ENCODE measurements around the gene LRRC42.

The LRRC42 gene

GRCh38 chr1:54006508-54006907, 60.4 kb downstream of the LRRC42 start:
- Histone ChIP-seq H3K9ac (ENCODE audit: low read length) (no peak overlapping the region), H4K8ac (ENCODE audit: low read depth, low read length) (no peak overlapping the region), H3K27ac (ENCODE audit: low read depth, low read length) (no peak overlapping the region), H3K4me3 (ENCODE audit: low read depth, low read length) (no peak overlapping the region), H4K91ac (ENCODE audit: low read depth, low read length) (no peak overlapping the region), H3K18ac (ENCODE audit: low read length) (no peak overlapping the region), H3K14ac (ENCODE audit: low read length) (no peak overlapping the region), H2BK120ac (ENCODE audit: insufficient read depth, low read length, poor library complexity) (no peak overlapping the region), H3K79me1 (ENCODE audit: low read length) (no peaks in the 10 kb centered on the region), H3K4me2 (ENCODE audit: low read length) (no peak overlapping the region), H3K4ac (ENCODE audit: low read depth, low read length) (no peak overlapping the region), H2AK5ac (ENCODE audit: low read length) (no peak overlapping the region), H2AFZ (ENCODE audit: insufficient read depth, low read length, poor library complexity) (no peak overlapping the region), H2BK5ac (ENCODE audit: low read depth, low read length, poor library complexity) (no peak overlapping the region), H3K9me3 (ENCODE audit: insufficient read depth, low read depth, low read length) (peaks cover 4% of the 10 kb centered on the region), H2BK12ac (ENCODE audit: low read length) (no peak overlapping the region), H3K23ac (ENCODE audit: low read length) (no peak overlapping the region), H4K12ac (ENCODE audit: low read depth, low read length) (no peak overlapping the region), H3K36me3 (ENCODE audit: control insufficient read depth in 1 of 2, insufficient read depth in 2 of 2, low read length in 2 of 2) (no peaks in the 10 kb centered on the region), H3K27me3 (ENCODE audit: insufficient read depth, low read length) (no peaks in the 10 kb centered on the region), H3K4me1 (ENCODE audit: control insufficient read depth in 1 of 2, insufficient read depth in 2 of 2, low read length in 2 of 2) (peaks cover 0 to 3% of the 10 kb centered on the region in 2 experiments), H3K79me2 (ENCODE audit: control insufficient read depth, insufficient read depth, low read length, poor library complexity) (no peaks in the 10 kb centered on the region)
- WGBS (ENCODE audit: extremely low coverage, insufficient coverage, insufficient read length): no CpG with 5 or more reads among the region's 4 CpGs
- DNase-seq: no peak

GRCh38 chr1:54007613-54008012, 61.5 kb downstream of the LRRC42 start:
- H3K18ac ChIP-seq (ENCODE audit: low read length): no peak overlapping the region
- no peak overlapping the region for H2BK120ac ChIP-seq (ENCODE audit: insufficient read depth, low read length, poor library complexity)
- no CpG with 5 or more reads among the region's 4 CpGs for WGBS (ENCODE audit: extremely low coverage, insufficient coverage, insufficient read length)

DNA sequence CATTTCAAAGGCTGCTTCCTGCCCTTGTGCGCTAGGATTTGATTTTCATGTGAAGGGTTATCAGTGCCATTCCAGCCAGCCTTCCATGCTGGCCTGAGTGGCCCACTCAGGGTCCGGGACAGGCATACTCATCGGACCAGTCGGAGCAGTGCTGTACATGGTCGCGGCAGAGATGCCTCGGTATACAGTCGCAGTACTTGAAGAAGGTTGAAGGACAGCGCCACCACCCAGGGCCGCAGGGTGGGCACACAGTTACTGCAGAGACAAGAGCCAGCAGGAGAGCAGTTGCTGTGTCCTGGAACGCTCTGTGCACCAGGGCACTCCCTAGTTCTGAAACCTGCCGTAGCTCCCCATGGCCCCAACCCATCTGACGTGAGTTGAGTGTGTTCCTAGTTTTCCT, 62.7 kb downstream of the LRRC42 start:
- H2BK5ac ChIP-seq (ENCODE audit: low read depth, low read length, poor library complexity): no peak overlapping the region
- no peak overlapping the region for H4K12ac ChIP-seq (ENCODE audit: low read depth, low read length)
- no peaks in the 10 kb centered on the region for H3K79me2 ChIP-seq (ENCODE audit: control insufficient read depth, insufficient read depth, low read length, poor library complexity)
- no peak overlapping the region for H2AK5ac ChIP-seq (ENCODE audit: low read length)
- DNase-seq: peak in 1 of 2 donors; percentile 26
- H3K9me3 ChIP-seq (ENCODE audit: insufficient read depth, low read depth, low read length): peaks cover 4% of the 10 kb centered on the region
- no CpG with 5 or more reads among the region's 13 CpGs for whole genome bisulfite sequencing (ENCODE audit: extremely low coverage, insufficient coverage, insufficient read length)
- no peak overlapping the region for H2BK120ac ChIP-seq (ENCODE audit: insufficient read depth, low read length, poor library complexity)
- no peak overlapping the region for H3K18ac ChIP-seq (ENCODE audit: low read length)
- H2BK12ac ChIP-seq (ENCODE audit: low read length): no peak overlapping the region
- H3K9ac ChIP-seq (ENCODE audit: low read length): no peak overlapping the region
- no peaks in the 10 kb centered on the region for H3K79me1 ChIP-seq (ENCODE audit: low read length)
- H3K4me2 ChIP-seq (ENCODE audit: low read length): no peak overlapping the region
- no peak overlapping the region for H3K4ac ChIP-seq (ENCODE audit: low read depth, low read length)
- H4K91ac ChIP-seq (ENCODE audit: low read depth, low read length): no peak overlapping the region
- H3K4me1 ChIP-seq (ENCODE audit: control insufficient read depth in 1 of 2, insufficient read depth in 2 of 2, low read length in 2 of 2): peaks cover 0 to 3% of the 10 kb centered on the region in 2 experiments
- no peak overlapping the region for H3K23ac ChIP-seq (ENCODE audit: low read length)
- no peak overlapping the region for H2AFZ ChIP-seq (ENCODE audit: insufficient read depth, low read length, poor library complexity)
- no peak overlapping the region for H3K4me3 ChIP-seq (ENCODE audit: low read depth, low read length)
- no peak overlapping the region for H4K8ac ChIP-seq (ENCODE audit: low read depth, low read length)
- H3K14ac ChIP-seq (ENCODE audit: low read length): no peak overlapping the region
- no peak overlapping the region for H3K27ac ChIP-seq (ENCODE audit: low read depth, low read length)
- no peaks in the 10 kb centered on the region for H3K36me3 ChIP-seq (ENCODE audit: control insufficient read depth in 1 of 2, insufficient read depth in 2 of 2, low read length in 2 of 2)
- no peaks in the 10 kb centered on the region for H3K27me3 ChIP-seq (ENCODE audit: insufficient read depth, low read length)

More at GRCh38 chr1:54007613-54008012, 61.5 kb downstream of the LRRC42 start:
- H2AK5ac ChIP-seq (ENCODE audit: low read length): no peak overlapping the region
- H2AFZ ChIP-seq (ENCODE audit: insufficient read depth, low read length, poor library complexity): no peak overlapping the region
- no peak overlapping the region for H2BK12ac ChIP-seq (ENCODE audit: low read length)
- no peak overlapping the region for H3K23ac ChIP-seq (ENCODE audit: low read length)
- no peak overlapping the region for H3K4ac ChIP-seq (ENCODE audit: low read depth, low read length)
- H3K79me2 ChIP-seq (ENCODE audit: control insufficient read depth, insufficient read depth, low read length, poor library complexity): no peaks in the 10 kb centered on the region
- peaks cover 4% of the 10 kb centered on the region for H3K9me3 ChIP-seq (ENCODE audit: insufficient read depth, low read depth, low read length)
- H3K27ac ChIP-seq (ENCODE audit: low read depth, low read length): no peak overlapping the region
- H2BK5ac ChIP-seq (ENCODE audit: low read depth, low read length, poor library complexity): no peak overlapping the region
- no peak overlapping the region for H3K4me2 ChIP-seq (ENCODE audit: low read length)
- no peak overlapping the region for H3K9ac ChIP-seq (ENCODE audit: low read length)
- H4K8ac ChIP-seq (ENCODE audit: low read depth, low read length): no peak overlapping the region
- H4K91ac ChIP-seq (ENCODE audit: low read depth, low read length): no peak overlapping the region
- peaks cover 0 to 3% of the 10 kb centered on the region in 2 experiments for H3K4me1 ChIP-seq (ENCODE audit: control insufficient read depth in 1 of 2, insufficient read depth in 2 of 2, low read length in 2 of 2)
- no peak overlapping the region for H4K12ac ChIP-seq (ENCODE audit: low read depth, low read length)
- H3K4me3 ChIP-seq (ENCODE audit: low read depth, low read length): no peak overlapping the region
- no peaks in the 10 kb centered on the region for H3K36me3 ChIP-seq (ENCODE audit: control insufficient read depth in 1 of 2, insufficient read depth in 2 of 2, low read length in 2 of 2)
- no peak overlapping the region for H3K14ac ChIP-seq (ENCODE audit: low read length)
- no peak for DNase-seq
- no peaks in the 10 kb centered on the region for H3K27me3 ChIP-seq (ENCODE audit: insufficient read depth, low read length)
- no peaks in the 10 kb centered on the region for H3K79me1 ChIP-seq (ENCODE audit: low read length)

DNA sequence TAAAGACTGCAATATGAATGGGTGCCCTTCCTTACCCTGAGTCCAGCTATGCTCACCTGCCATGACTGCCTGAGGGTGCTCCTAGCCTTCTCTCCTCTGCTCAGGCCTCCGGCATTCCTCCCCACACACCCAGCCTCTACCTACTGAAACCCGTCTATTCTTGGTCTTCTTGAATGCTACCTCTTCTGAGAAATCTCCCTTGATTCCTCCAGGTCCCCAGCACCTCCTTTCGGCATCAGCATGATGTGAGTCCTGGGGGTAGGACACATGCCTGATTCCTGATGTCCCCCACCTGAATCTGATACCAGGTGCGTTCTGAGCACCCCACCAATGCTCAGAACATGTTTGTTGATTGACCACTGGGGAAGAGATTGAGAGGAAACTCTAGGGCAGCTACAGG, 63.3 kb downstream of the LRRC42 start:
- no peaks in the 10 kb centered on the region for H3K79me2 ChIP-seq (ENCODE audit: control insufficient read depth, insufficient read depth, low read length, poor library complexity)
- no peak overlapping the region for H2AFZ ChIP-seq (ENCODE audit: insufficient read depth, low read length, poor library complexity)
- no peak overlapping the region for H3K9ac ChIP-seq (ENCODE audit: low read length)
- H2AK5ac ChIP-seq (ENCODE audit: low read length): no peak overlapping the region
- H3K27ac ChIP-seq (ENCODE audit: low read depth, low read length): no peak overlapping the region
- peak in 1 of 2 donors; percentile 10 for DNase-seq
- no peak overlapping the region for H3K18ac ChIP-seq (ENCODE audit: low read length)
- H4K12ac ChIP-seq (ENCODE audit: low read depth, low read length): no peak overlapping the region
- no peaks in the 10 kb centered on the region for H3K79me1 ChIP-seq (ENCODE audit: low read length)
- H2BK12ac ChIP-seq (ENCODE audit: low read length): no peak overlapping the region
- no peak overlapping the region for H3K14ac ChIP-seq (ENCODE audit: low read length)
- peaks cover 0 to 3% of the 10 kb centered on the region in 2 experiments for H3K4me1 ChIP-seq (ENCODE audit: control insufficient read depth in 1 of 2, insufficient read depth in 2 of 2, low read length in 2 of 2)
- peaks cover 6% of the 10 kb centered on the region for H3K9me3 ChIP-seq (ENCODE audit: insufficient read depth, low read depth, low read length)
- H3K27me3 ChIP-seq (ENCODE audit: insufficient read depth, low read length): no peaks in the 10 kb centered on the region
- no peak overlapping the region for H2BK120ac ChIP-seq (ENCODE audit: insufficient read depth, low read length, poor library complexity)
- no peak overlapping the region for H3K4me2 ChIP-seq (ENCODE audit: low read length)
- no peak overlapping the region for H4K8ac ChIP-seq (ENCODE audit: low read depth, low read length)
- no peak overlapping the region for H3K4ac ChIP-seq (ENCODE audit: low read depth, low read length)
- H3K23ac ChIP-seq (ENCODE audit: low read length): no peak overlapping the region
- H3K4me3 ChIP-seq (ENCODE audit: low read depth, low read length): no peak overlapping the region
- no peaks in the 10 kb centered on the region for H3K36me3 ChIP-seq (ENCODE audit: control insufficient read depth in 1 of 2, insufficient read depth in 2 of 2, low read length in 2 of 2)
- no peak overlapping the region for H4K91ac ChIP-seq (ENCODE audit: low read depth, low read length)
- no CpG with 5 or more reads among the region's 4 CpGs for WGBS (ENCODE audit: extremely low coverage, insufficient coverage, insufficient read length)
- no peak overlapping the region for H2BK5ac ChIP-seq (ENCODE audit: low read depth, low read length, poor library complexity)

Measured in trophoblast cell (in vitro differentiated cells and primary cell).